Stimulated activated memory B cell treated with anti-CD40 and anti-IgM and Interleukin-4, amounts not matched to agents 10 μg/mL and 1 μg/mL and 100 μg/mL, for 72 hours (primary cell): ENCODE results near the gene SPRED3.
"Not testable (repeated sequence)": the region's sequence is repeated elsewhere in the genome, so short reads cannot be mapped to it uniquely, and the experiment has no call there.

Experiments used
- ATAC-seq: fragments of 150-1000 bp; cut with Tn5 transposase; 2 replicates; pipeline ENCODE4 v1.10.0; 2021
- H3K27ac Mint-ChIP-seq: one replicate; pipeline ENCODE4 v1.8.0; 2022; ENCODE audit warnings: mild to moderate bottlenecking, mixed read lengths
- H3K27me3 Mint-ChIP-seq: one replicate; pipeline ENCODE4 v1.8.0; 2022; ENCODE audit warnings: mixed read lengths
- H3K36me3 Mint-ChIP-seq: one replicate; pipeline ENCODE4 v1.8.0; 2022; ENCODE audit warnings: mixed read lengths
- H3K4me1 Mint-ChIP-seq: one replicate; pipeline ENCODE4 v1.8.0; 2022; ENCODE audit warnings: mixed read lengths
- H3K4me3 Mint-ChIP-seq: one replicate; pipeline ENCODE4 v1.8.0; 2022; ENCODE audit warnings: mild to moderate bottlenecking, moderate library complexity, mixed read lengths
- H3K9me3 Mint-ChIP-seq: one replicate; pipeline ENCODE4 v1.8.0; 2022; ENCODE audit warnings: mixed read lengths

Gene SPRED3

GRCh38 chr19:38395381-38396114 lies 7.1 kb downstream of the SPRED3 start:
- Mint-ChIP-seq H3K4me1 (peaks cover 13% of the 10 kb centered on the region), H3K9me3 (no peaks in the 10 kb centered on the region), H3K27ac (peak overlapping the region; percentile 28), H3K36me3 (peaks cover 6% of the 10 kb centered on the region), H3K27me3 (peaks cover 67% of the 10 kb centered on the region), H3K4me3 (peak overlapping the region; percentile 68)
- ATAC-seq, result peak; percentile 62

GRCh38 chr19:38399081-38399480 lies 10.6 kb downstream of the SPRED3 start:
- ATAC-seq, result no peak
- no peaks in the 10 kb centered on the region for H3K9me3 Mint-ChIP-seq
- H3K4me3 Mint-ChIP-seq, result no peak overlapping the region
- no peak overlapping the region for H3K27ac Mint-ChIP-seq
- H3K36me3 Mint-ChIP-seq, result peaks cover 2% of the 10 kb centered on the region
- H3K27me3 Mint-ChIP-seq, result peaks cover 67% of the 10 kb centered on the region
- H3K4me1 Mint-ChIP-seq, result peaks cover 18% of the 10 kb centered on the region

- H3K4me3 Mint-ChIP-seq, result no peak overlapping the region
- H3K36me3 Mint-ChIP-seq, result no peaks in the 10 kb centered on the region
- peaks cover 63% of the 10 kb centered on the region for H3K27me3 Mint-ChIP-seq
- peaks cover 20% of the 10 kb centered on the region for H3K4me1 Mint-ChIP-seq
- no peak for ATAC-seq
- no peak overlapping the region for H3K27ac Mint-ChIP-seq
- H3K9me3 Mint-ChIP-seq, result no peaks in the 10 kb centered on the region
These were observed 11.0 kb downstream of the SPRED3 start for GRCh38 chr19:38399537-38399936.

- peaks cover 56% of the 10 kb centered on the region for H3K27me3 Mint-ChIP-seq
- no peaks in the 10 kb centered on the region for H3K9me3 Mint-ChIP-seq
- no peak overlapping the region for H3K4me3 Mint-ChIP-seq
- H3K36me3 Mint-ChIP-seq, result peaks cover 4% of the 10 kb centered on the region
- ATAC-seq, result no peak
- peaks cover 22% of the 10 kb centered on the region for H3K4me1 Mint-ChIP-seq
- H3K27ac Mint-ChIP-seq, result no peak overlapping the region
These were observed 11.9 kb downstream of the SPRED3 start for GRCh38 chr19:38400361-38400760.

- Mint-ChIP-seq H3K4me3 (no peak overlapping the region), H3K4me1 (peaks cover 23% of the 10 kb centered on the region), H3K27me3 (peaks cover 56% of the 10 kb centered on the region), H3K9me3 (no peaks in the 10 kb centered on the region), H3K27ac (peak overlapping the region; percentile 33), H3K36me3 (peaks cover 6% of the 10 kb centered on the region)
- ATAC-seq, result no peak
These were observed 12.7 kb downstream of the SPRED3 start for GRCh38 chr19:38401148-38401547.

- peaks cover 12% of the 10 kb centered on the region for H3K36me3 Mint-ChIP-seq
- H3K27me3 Mint-ChIP-seq, result peaks cover 42% of the 10 kb centered on the region
- no peaks in the 10 kb centered on the region for H3K9me3 Mint-ChIP-seq
- ATAC-seq, result no peak
- peak overlapping the region; percentile 92 for H3K27ac Mint-ChIP-seq
- H3K4me3 Mint-ChIP-seq, result peak overlapping the region; percentile 93
- H3K4me1 Mint-ChIP-seq, result peaks cover 23% of the 10 kb centered on the region
These were observed 14.1 kb downstream of the SPRED3 start for GRCh38 chr19:38402623-38402966.

- Mint-ChIP-seq H3K4me1 (peaks cover 23% of the 10 kb centered on the region), H3K9me3 (no peaks in the 10 kb centered on the region), H3K27me3 (peaks cover 38% of the 10 kb centered on the region), H3K36me3 (peaks cover 17% of the 10 kb centered on the region), H3K27ac (peak within 1 kb of the TSS; percentile 92), H3K4me3 (peak within 1 kb of the TSS; percentile 93)
- peak; percentile 99 for ATAC-seq
These were observed 14.6 kb downstream of the SPRED3 start, which contains the start of gene FAM98C for GRCh38 chr19:38402967-38403674. Gene FAM98C (plus strand): TSS chr19:38403093. CDS start chr19:38403154, 61 bp downstream.

- peak overlapping the region; percentile 17 for H3K4me3 Mint-ChIP-seq
- H3K9me3 Mint-ChIP-seq, result no peaks in the 10 kb centered on the region
- peaks cover 27% of the 10 kb centered on the region for H3K36me3 Mint-ChIP-seq
- peaks cover 23% of the 10 kb centered on the region for H3K4me1 Mint-ChIP-seq
- ATAC-seq, result no peak
- peaks cover 20% of the 10 kb centered on the region for H3K27me3 Mint-ChIP-seq
- H3K27ac Mint-ChIP-seq, result peak overlapping the region; percentile 92
These were observed 16.4 kb downstream of the SPRED3 start for GRCh38 chr19:38404858-38405257.

GRCh38 chr19:38405276-38405675 lies 16.8 kb downstream of the SPRED3 start:
- no peak overlapping the region for H3K27ac Mint-ChIP-seq
- H3K4me1 Mint-ChIP-seq, result peaks cover 23% of the 10 kb centered on the region
- peak overlapping the region; percentile 25 for H3K4me3 Mint-ChIP-seq
- peaks cover 27% of the 10 kb centered on the region for H3K36me3 Mint-ChIP-seq
- no peaks in the 10 kb centered on the region for H3K9me3 Mint-ChIP-seq
- ATAC-seq, result no peak
- peaks cover 16% of the 10 kb centered on the region for H3K27me3 Mint-ChIP-seq

GRCh38 chr19:38409631-38410133 lies 21.2 kb downstream of the SPRED3 start:
- no peaks in the 10 kb centered on the region for H3K27me3 Mint-ChIP-seq
- H3K4me3 Mint-ChIP-seq, result no peak overlapping the region
- H3K4me1 Mint-ChIP-seq, result peaks cover 9% of the 10 kb centered on the region
- ATAC-seq, result no peak
- no peak overlapping the region for H3K27ac Mint-ChIP-seq
- no peaks in the 10 kb centered on the region for H3K9me3 Mint-ChIP-seq
- peaks cover 27% of the 10 kb centered on the region for H3K36me3 Mint-ChIP-seq

- H3K9me3 Mint-ChIP-seq, H3K27me3 Mint-ChIP-seq, H3K4me1 Mint-ChIP-seq, H3K4me3 Mint-ChIP-seq, H3K27ac Mint-ChIP-seq, ATAC-seq: not testable (repeated sequence)
- peaks cover 23% of the 10 kb centered on the region for H3K36me3 Mint-ChIP-seq
These were observed 21.9 kb downstream of the SPRED3 start for GRCh38 chr19:38410407-38410806.

- H3K9me3 Mint-ChIP-seq, result no peaks in the 10 kb centered on the region
- H3K36me3 Mint-ChIP-seq, result peaks cover 21% of the 10 kb centered on the region
- no peak overlapping the region for H3K4me3 Mint-ChIP-seq
- H3K27me3 Mint-ChIP-seq, result no peaks in the 10 kb centered on the region
- H3K27ac Mint-ChIP-seq, result no peak overlapping the region
- no peaks in the 10 kb centered on the region for H3K4me1 Mint-ChIP-seq
- no peak for ATAC-seq
These were observed 22.7 kb downstream of the SPRED3 start for GRCh38 chr19:38411041-38411712.

GRCh38 chr19:38411898-38412297 lies 23.4 kb downstream of the SPRED3 start:
- H3K27me3 Mint-ChIP-seq, H3K4me3 Mint-ChIP-seq, H3K9me3 Mint-ChIP-seq, H3K4me1 Mint-ChIP-seq, H3K27ac Mint-ChIP-seq, ATAC-seq: not testable (repeated sequence)
- peaks cover 20% of the 10 kb centered on the region for H3K36me3 Mint-ChIP-seq

- peaks cover 15% of the 10 kb centered on the region for H3K36me3 Mint-ChIP-seq
- H3K4me3 Mint-ChIP-seq, result no peak overlapping the region
- no peak overlapping the region for H3K27ac Mint-ChIP-seq
- H3K4me1 Mint-ChIP-seq, result peaks cover 9% of the 10 kb centered on the region
- ATAC-seq, result no peak
- H3K27me3 Mint-ChIP-seq, result no peaks in the 10 kb centered on the region
- H3K9me3 Mint-ChIP-seq, result no peaks in the 10 kb centered on the region
These were observed 24.0 kb downstream of the SPRED3 start for GRCh38 chr19:38412491-38412890.

GRCh38 chr19:38412961-38413360 lies 24.5 kb downstream of the SPRED3 start:
- no peak overlapping the region for H3K4me3 Mint-ChIP-seq
- H3K27ac Mint-ChIP-seq, result no peak overlapping the region

More at GRCh38 chr19:38412961-38413360, 24.5 kb downstream of the SPRED3 start:
- no peaks in the 10 kb centered on the region for H3K9me3 Mint-ChIP-seq
- H3K27me3 Mint-ChIP-seq, result no peaks in the 10 kb centered on the region
- no peak for ATAC-seq
- peaks cover 14% of the 10 kb centered on the region for H3K4me1 Mint-ChIP-seq
- H3K36me3 Mint-ChIP-seq, result peaks cover 12% of the 10 kb centered on the region
